ENCODE results near the gene LCA5. TPM values are rescaled to one million over a fixed set of nuclear protein-coding genes. Genes with fewer than 3 reads are reported as not detected.
A peak's percentile ranks its signal among the peaks of the same experiment; 100 is the strongest.
"Not testable (repeated sequence)": the region's sequence is repeated elsewhere in the genome, so short reads cannot be mapped to it uniquely, and the experiment has no call there.

LCA5 gene
- polyA plus RNA-seq, 1 donor from 2014 or later = 0.30 TPM

DNA sequence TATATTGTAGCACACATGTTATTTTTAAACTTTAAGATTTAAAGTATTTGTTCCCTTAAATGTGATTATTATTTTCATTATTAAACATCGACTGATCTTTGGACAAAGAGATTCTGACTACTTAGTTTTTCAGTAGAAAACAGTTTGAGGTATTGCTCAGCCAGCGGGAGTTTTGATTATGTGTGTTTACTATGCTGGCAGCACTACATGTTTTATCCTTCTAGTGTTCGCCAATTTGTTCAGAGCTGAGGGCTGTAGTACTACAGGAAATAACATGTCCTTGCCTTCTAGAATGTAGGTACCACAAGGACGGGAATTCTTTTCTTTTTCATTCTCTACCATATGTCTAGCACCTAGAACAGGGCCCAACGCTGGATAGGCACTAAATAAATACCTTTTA lies 11.1 kb upstream of the LCA5 start:
- H3K27me3 Mint-ChIP-seq = no peaks in the 10 kb centered on the region
- H3K27ac Mint-ChIP-seq = no peak overlapping the region
- H3K4me3 Mint-ChIP-seq = no peak overlapping the region
- peaks cover 0 to 4% (median 3%) of the 10 kb centered on the region in 3 donors for H3K4me1 Mint-ChIP-seq
- peaks cover 2% of the 10 kb centered on the region for H3K36me3 Mint-ChIP-seq
- no peaks in the 10 kb centered on the region for H3K9me3 Mint-ChIP-seq

- Mint-ChIP-seq H3K27ac (no peak overlapping the region), H3K4me1 (peaks cover 0 to 4% (median 3%) of the 10 kb centered on the region in 3 donors), H3K4me3 (no peak overlapping the region), H3K36me3 (no peaks in the 10 kb centered on the region), H3K27me3 (no peaks in the 10 kb centered on the region), H3K9me3 (no peaks in the 10 kb centered on the region)
Measured at GRCh38 chr6:79546186-79546585, 9.0 kb upstream of the LCA5 start.

DNA sequence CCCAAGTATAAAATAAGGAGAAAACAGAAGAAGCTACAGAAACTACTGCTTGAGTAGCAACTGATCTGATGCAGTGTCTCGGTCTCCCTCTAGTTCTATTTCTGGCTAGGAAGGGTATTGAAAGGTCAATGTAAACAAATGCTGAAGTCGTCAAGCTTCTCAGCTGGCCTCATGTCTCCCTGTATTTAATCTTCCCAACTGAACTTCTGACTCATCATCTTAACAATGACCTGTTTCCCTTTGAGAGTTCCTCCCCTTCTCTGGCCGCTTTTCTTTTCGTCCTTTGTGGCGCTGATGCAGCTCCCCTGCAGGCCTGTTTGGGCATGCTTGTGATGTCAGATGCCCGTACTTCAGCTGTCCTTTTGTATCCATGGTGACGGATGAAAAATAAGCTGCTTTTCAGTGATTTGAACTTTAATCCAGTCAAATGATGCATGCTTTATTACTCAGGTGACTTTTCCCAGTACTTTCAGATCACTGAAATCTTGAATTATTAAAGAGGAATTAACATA lies 7.8 kb upstream of the LCA5 start:
- Mint-ChIP-seq H3K4me1 (peaks cover 0 to 4% (median 3%) of the 10 kb centered on the region in 3 donors), H3K4me3 (peak overlapping the region in 2 of 4 donors; percentile 10 to 66), H3K27me3 (peaks cover under 1% of the 10 kb centered on the region), H3K27ac (peak overlapping the region in 1 of 3 donors; percentile 71), H3K9me3 (no peaks in the 10 kb centered on the region), H3K36me3 (no peaks in the 10 kb centered on the region)

- peak overlapping the region in 1 of 3 donors; percentile 20 for H3K27ac Mint-ChIP-seq
- H3K4me3 Mint-ChIP-seq = no peak overlapping the region
- peaks cover 2% of the 10 kb centered on the region for H3K27me3 Mint-ChIP-seq
- H3K4me1 Mint-ChIP-seq = peaks cover 0 to 4% (median 3%) of the 10 kb centered on the region in 3 donors
- no peaks in the 10 kb centered on the region for H3K9me3 Mint-ChIP-seq
- no peaks in the 10 kb centered on the region for H3K36me3 Mint-ChIP-seq
Measured at GRCh38 chr6:79544299-79544927, 7.2 kb upstream of the LCA5 start.

GRCh38 chr6:79543886-79544285 lies 6.7 kb upstream of the LCA5 start:
- Mint-ChIP-seq H3K27ac (peak overlapping the region in 1 of 3 donors; percentile 20), H3K36me3 (no peaks in the 10 kb centered on the region), H3K4me1 (peaks cover 0 to 4% (median 3%) of the 10 kb centered on the region in 3 donors), H3K27me3 (peaks cover 2% of the 10 kb centered on the region), H3K4me3 (no peak overlapping the region), H3K9me3 (no peaks in the 10 kb centered on the region)

- Mint-ChIP-seq H3K27me3 (peaks cover 2% of the 10 kb centered on the region), H3K4me1 (peaks cover 0 to 4% (median 3%) of the 10 kb centered on the region in 3 donors), H3K36me3 (no peaks in the 10 kb centered on the region), H3K27ac (no peak overlapping the region), H3K9me3 (no peaks in the 10 kb centered on the region), H3K4me3 (no peak overlapping the region)
Measured at GRCh38 chr6:79543411-79543810, 6.2 kb upstream of the LCA5 start.

DNA sequence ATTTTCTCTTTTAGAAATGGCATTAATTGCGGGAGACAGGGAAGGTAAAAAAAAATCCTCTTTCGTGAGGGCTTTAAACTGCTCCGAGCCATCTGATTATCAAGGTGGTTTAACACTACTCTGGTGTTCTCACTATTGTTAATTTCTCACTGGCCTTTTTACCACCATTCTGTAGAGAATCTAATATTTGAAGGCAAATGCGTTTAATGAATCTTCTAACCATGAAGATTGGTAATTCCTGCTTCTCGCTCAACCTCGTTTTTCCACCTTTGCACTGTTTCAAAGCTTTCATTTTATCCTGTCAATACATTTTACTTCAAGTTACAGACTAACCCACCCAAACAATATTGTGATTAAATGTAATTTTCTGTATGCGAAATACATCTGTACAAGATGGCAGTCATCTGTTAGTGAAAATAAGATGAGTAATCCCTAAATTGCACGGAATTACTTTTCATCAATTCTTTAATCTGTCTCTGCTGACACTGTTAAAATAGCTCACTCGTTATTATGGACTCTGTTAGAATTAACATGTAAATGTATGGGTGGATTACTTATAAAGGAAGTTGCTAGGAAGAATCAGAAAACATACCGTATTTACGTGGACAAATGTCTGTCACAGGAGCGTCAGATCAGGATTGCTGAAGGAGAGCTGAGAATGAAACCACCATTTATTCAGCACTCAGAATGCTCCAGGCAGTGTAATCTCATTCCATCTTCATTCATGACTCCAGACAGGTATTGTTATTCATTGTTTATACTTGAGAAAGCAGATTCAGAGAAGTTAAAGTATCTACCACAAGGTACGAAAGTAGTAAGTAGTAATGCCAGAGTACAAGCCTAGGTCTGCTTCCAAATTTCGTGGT lies 1.1 kb upstream of the LCA5 start:
- H3K36me3 Mint-ChIP-seq = no peaks in the 10 kb centered on the region
- peaks cover 0 to 2% (median 0%) of the 10 kb centered on the region in 3 donors for H3K9me3 Mint-ChIP-seq
- H3K4me1 Mint-ChIP-seq = peaks cover 0 to 8% (median 3%) of the 10 kb centered on the region in 3 donors
- H3K27me3 Mint-ChIP-seq = peaks cover 3% of the 10 kb centered on the region
- no peak overlapping the region for H3K27ac Mint-ChIP-seq
- no peak overlapping the region for H3K4me3 Mint-ChIP-seq

DNA sequence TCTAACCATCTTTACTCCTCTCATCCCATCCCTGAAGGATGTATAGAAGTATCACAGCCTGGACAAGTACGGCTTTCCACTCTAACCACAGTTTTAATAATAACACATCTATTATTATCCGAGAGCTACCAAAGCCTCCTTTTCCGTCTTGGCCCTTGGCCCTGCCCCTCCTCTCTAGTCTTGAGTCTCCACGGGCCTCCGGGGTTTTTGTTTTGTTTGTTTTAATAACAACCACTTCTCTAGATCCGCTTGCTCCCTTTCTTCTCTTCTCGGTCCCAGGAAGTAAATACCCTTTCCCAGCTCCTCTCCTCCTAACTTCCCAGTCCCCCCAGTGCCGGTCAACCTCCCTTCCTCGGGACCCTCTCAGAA lies 661 bp downstream of the LCA5 start:
- Mint-ChIP-seq H3K4me1 (peaks cover 0 to 8% (median 3%) of the 10 kb centered on the region in 3 donors), H3K27me3 (peaks cover 3% of the 10 kb centered on the region)

GRCh38 chr6:79529567-79529966 lies 7.7 kb downstream of the LCA5 start:
- H3K27me3 Mint-ChIP-seq, H3K4me1 Mint-ChIP-seq, H3K4me3 Mint-ChIP-seq, H3K9me3 Mint-ChIP-seq, H3K27ac Mint-ChIP-seq, H3K36me3 Mint-ChIP-seq: not testable (repeated sequence)

More for the DNA sequence above, 661 bp downstream of the LCA5 start:
- H3K9me3 Mint-ChIP-seq = peaks cover 0 to 2% (median 0%) of the 10 kb centered on the region in 3 donors
- H3K4me3 Mint-ChIP-seq = no peak overlapping the region
- no peak overlapping the region for H3K27ac Mint-ChIP-seq
- H3K36me3 Mint-ChIP-seq = no peaks in the 10 kb centered on the region

DNA sequence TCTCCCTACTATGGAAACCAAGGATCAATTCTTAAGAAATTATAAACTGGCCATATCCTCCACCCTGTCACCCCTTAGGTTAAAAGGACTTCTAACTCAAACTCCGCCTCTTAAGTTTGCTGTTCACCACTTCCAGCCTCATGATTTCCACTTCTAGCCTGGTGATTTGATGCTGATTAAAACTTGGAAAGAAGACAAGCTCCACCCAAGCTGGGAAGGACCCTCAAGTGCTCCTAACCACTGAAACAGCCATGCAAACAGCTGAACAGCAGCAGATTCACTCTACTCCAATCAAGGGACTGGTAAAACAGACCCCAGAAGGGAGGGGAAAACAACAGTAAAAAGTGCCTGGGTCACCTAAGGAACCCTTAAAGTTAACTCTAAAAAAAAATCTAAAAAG lies 10.3 kb downstream of the LCA5 start:
- Mint-ChIP-seq H3K4me3 (no peak overlapping the region), H3K9me3 (no peaks in the 10 kb centered on the region), H3K4me1 (no peaks in the 10 kb centered on the region), H3K27me3 (peaks cover 1% of the 10 kb centered on the region), H3K27ac (no peak overlapping the region), H3K36me3 (peaks cover 2% of the 10 kb centered on the region)

DNA sequence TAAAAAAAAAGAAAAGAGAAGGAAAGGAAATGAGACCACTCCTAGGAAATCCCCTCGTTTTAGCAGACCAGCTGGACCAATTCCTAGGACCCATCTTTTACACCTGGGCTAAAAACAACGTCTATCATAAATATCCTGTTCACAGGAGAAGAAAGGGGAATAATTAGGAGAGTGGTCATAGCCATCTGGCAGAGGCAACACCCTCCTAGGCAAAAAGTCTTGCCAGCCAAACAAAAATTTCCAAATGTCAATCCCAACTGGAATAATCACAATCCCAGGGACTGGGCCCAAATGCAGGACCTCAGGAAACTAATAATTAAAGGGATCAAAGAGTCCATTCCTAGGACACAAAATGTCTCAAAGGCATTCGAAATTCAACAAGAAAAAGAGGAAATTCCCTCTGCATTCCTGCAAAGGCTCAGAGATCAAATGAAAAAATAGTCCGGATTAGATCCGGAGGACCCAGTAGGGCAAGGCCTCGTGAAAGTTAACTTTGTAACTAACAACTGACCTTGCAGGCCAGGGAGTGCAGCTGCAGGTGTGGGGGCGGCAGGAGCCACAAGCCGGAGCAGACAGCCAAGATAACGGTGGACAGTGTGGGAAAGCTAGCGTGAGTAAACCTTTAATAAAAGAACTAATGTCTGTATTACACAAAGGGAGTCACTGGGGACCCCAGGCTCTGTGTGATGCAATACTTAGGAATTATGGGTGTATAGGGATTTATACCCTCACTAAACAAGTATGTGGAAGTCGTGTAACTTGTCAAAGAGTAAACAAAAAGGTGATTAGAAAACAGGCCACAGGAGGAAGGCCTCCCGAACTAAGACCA lies 11.7 kb downstream of the LCA5 start:
- Mint-ChIP-seq H3K36me3 (peaks cover 2% of the 10 kb centered on the region), H3K27ac (peak overlapping the region in 1 of 3 donors; percentile 49), H3K4me3 (no peak overlapping the region), H3K4me1 (no peaks in the 10 kb centered on the region), H3K9me3 (no peaks in the 10 kb centered on the region), H3K27me3 (peaks cover 1% of the 10 kb centered on the region)

DNA sequence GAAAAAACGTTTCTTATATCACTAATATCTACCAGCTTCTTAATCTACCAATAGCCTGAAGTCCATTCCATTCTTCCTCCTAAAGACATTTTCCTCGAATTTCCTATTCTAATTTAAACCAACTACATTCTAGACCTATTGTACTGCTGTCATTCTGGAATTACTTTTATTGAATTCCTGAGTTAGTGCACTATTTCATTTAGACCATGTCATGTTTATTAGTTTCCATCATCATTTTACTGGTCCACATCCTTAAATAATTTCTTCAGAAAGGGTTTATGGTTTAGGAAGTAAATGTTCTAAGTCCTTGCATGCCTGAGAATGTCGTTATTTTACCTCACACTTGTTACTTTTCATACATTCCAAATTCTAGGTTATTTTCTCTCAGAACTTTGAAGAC lies 13.2 kb downstream of the LCA5 start:
- Mint-ChIP-seq H3K27me3 (peaks cover 1% of the 10 kb centered on the region), H3K9me3 (no peaks in the 10 kb centered on the region)

DNA sequence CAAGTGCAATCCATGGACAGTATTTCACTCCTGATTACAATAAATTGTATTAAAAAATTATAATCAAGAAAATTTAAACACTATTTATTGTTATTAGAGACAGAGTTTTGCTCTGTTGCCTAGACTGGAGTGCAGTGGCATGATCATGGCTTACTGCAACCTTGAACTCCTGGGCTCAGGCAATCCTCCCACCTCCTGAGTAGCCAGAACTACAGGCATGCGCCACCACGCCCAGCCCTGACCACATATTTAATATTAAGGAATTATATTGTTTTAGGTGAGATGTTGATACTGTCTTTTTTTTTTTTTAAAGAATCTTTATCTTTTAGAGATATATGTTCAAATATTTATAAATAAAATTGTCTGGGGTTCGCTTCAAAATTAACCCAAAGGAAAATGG lies 14.6 kb downstream of the LCA5 start:
- Mint-ChIP-seq H3K36me3 (no peaks in the 10 kb centered on the region), H3K4me1 (no peaks in the 10 kb centered on the region), H3K9me3 (no peaks in the 10 kb centered on the region), H3K4me3 (no peak overlapping the region), H3K27ac (no peak overlapping the region), H3K27me3 (peaks cover 1% of the 10 kb centered on the region)

More for the DNA sequence above, 13.2 kb downstream of the LCA5 start:
- Mint-ChIP-seq H3K36me3 (no peaks in the 10 kb centered on the region), H3K4me3 (no peak overlapping the region), H3K4me1 (no peaks in the 10 kb centered on the region), H3K27ac (no peak overlapping the region)

GRCh38 chr6:79520534-79520933 lies 16.7 kb downstream of the LCA5 start:
- H3K36me3 Mint-ChIP-seq = no peaks in the 10 kb centered on the region
- H3K27me3 Mint-ChIP-seq = no peaks in the 10 kb centered on the region
- no peaks in the 10 kb centered on the region for H3K4me1 Mint-ChIP-seq
- H3K9me3 Mint-ChIP-seq = no peaks in the 10 kb centered on the region
- H3K27ac Mint-ChIP-seq = no peak overlapping the region
- no peak overlapping the region for H3K4me3 Mint-ChIP-seq

GRCh38 chr6:79518842-79519241 lies 18.4 kb downstream of the LCA5 start:
- H3K9me3 Mint-ChIP-seq = peaks cover 0 to 5% (median 0%) of the 10 kb centered on the region in 3 donors
- no peaks in the 10 kb centered on the region for H3K36me3 Mint-ChIP-seq
- H3K27me3 Mint-ChIP-seq = no peaks in the 10 kb centered on the region
- no peak overlapping the region for H3K27ac Mint-ChIP-seq
- no peak overlapping the region for H3K4me3 Mint-ChIP-seq
- H3K4me1 Mint-ChIP-seq = no peaks in the 10 kb centered on the region
